ENCODE results near the gene DHX16. TPM values are rescaled to one million over a fixed set of nuclear protein-coding genes. Genes with fewer than 3 reads are reported as not detected.

Gene DHX16
- total and polyA plus RNA-seq, 4 experiments from 2014 or later = 22.0 to 54.6 (median 41.8) TPM

- DNase-seq = no peak
- H3K4me3 Mint-ChIP-seq = no peak overlapping the region
These were observed 31.8 kb downstream of the DHX16 start for GRCh38 chr6:30641048-30641447.

GRCh38 chr6:30640481-30640880, 32.3 kb downstream of the DHX16 start:
- no peak overlapping the region for H3K27ac Mint-ChIP-seq
- no peak for DNase-seq
- Histone ChIP-seq H3K4me3 (ENCODE audit: low read length in 2 of 2) (no peak overlapping the region), H3K27me3 (ENCODE audit: insufficient read depth, low read length) (no peaks in the 10 kb centered on the region), H3K36me3 (ENCODE audit: insufficient read depth, low read length) (no peaks in the 10 kb centered on the region), H3K4me1 (ENCODE audit: insufficient read depth, low read length) (no peaks in the 10 kb centered on the region), H3K27ac (ENCODE audit: low read depth, low read length) (no peak overlapping the region), H3K9me3 (ENCODE audit: control insufficient read depth in 1 of 2, low read length in 2 of 2) (no peaks in the 10 kb centered on the region)
- H3K27me3 Mint-ChIP-seq = no peaks in the 10 kb centered on the region
- intact Hi-C loops (cut with micrococcal nuclease) = no loop called here
- CTCF ChIA-PET (ENCODE audit: partially characterized antibody) = interaction anchor here (1.0 kb wide), 1 partner anchor 86 kb away, joined by 3 read pairs; no protein-coding TSS in a partner anchor
- H3K4me3 Mint-ChIP-seq = no peak overlapping the region
- H3K9me3 Mint-ChIP-seq = no peaks in the 10 kb centered on the region
- H3K4me1 Mint-ChIP-seq = peaks cover 0 to 8% (median 5%) of the 10 kb centered on the region in 4 donors
- POLR2A ChIA-PET (ENCODE audit: partially characterized antibody) = interaction anchor here (1.6 to 3.4 kb wide), 2 partner anchors 14 to 25 kb away, joined by 5 to 14 read pairs; partner anchors contain the start of gene ATAT1
- peaks cover 5 to 9% of the 10 kb centered on the region in 2 donors for H3K36me3 Mint-ChIP-seq

More at GRCh38 chr6:30641048-30641447, 31.8 kb downstream of the DHX16 start:
- no peak overlapping the region for H3K4me3 ChIP-seq (ENCODE audit: low read length in 2 of 2)
- POLR2A ChIA-PET (ENCODE audit: partially characterized antibody) = interaction anchor here (0.6 to 3.4 kb wide), 3 partner anchors 15 to 26 kb away, joined by 3 to 14 read pairs (median 5); partner anchors contain the start of genes ATAT1 and MRPS18B
- no peaks in the 10 kb centered on the region for H3K36me3 ChIP-seq (ENCODE audit: insufficient read depth, low read length)
- Mint-ChIP-seq H3K9me3 (no peaks in the 10 kb centered on the region), H3K4me1 (peaks cover 4 to 12% (median 8%) of the 10 kb centered on the region in 4 donors), H3K27ac (peak overlapping the region in 2 of 7 donors; percentile 42 to 69), H3K27me3 (no peaks in the 10 kb centered on the region), H3K36me3 (peaks cover 4 to 9% of the 10 kb centered on the region in 2 donors)
- no peaks in the 10 kb centered on the region for H3K9me3 ChIP-seq (ENCODE audit: control insufficient read depth in 1 of 2, low read length in 2 of 2)
- intact Hi-C loops (cut with micrococcal nuclease) = no loop called here
- CTCF ChIA-PET (ENCODE audit: partially characterized antibody) = interaction anchor here (1.0 to 1.4 kb wide), 4 partner anchors 15 to 87 kb away, joined by 3 to 6 read pairs (median 4); partner anchors contain the start of genes ATAT1 and DHX16
- H3K27me3 ChIP-seq (ENCODE audit: insufficient read depth, low read length) = no peaks in the 10 kb centered on the region
- no peak overlapping the region for H3K27ac ChIP-seq (ENCODE audit: low read depth, low read length)
- peaks cover 4% of the 10 kb centered on the region for H3K4me1 ChIP-seq (ENCODE audit: insufficient read depth, low read length)

- Histone ChIP-seq H3K9me3 (ENCODE audit: control insufficient read depth in 1 of 2, low read length in 2 of 2) (no peaks in the 10 kb centered on the region), H3K27me3 (ENCODE audit: insufficient read depth, low read length) (no peaks in the 10 kb centered on the region), H3K4me3 (ENCODE audit: low read length in 2 of 2) (no peak overlapping the region), H3K36me3 (ENCODE audit: insufficient read depth, low read length) (peaks cover 8% of the 10 kb centered on the region), H3K4me1 (ENCODE audit: insufficient read depth, low read length) (no peaks in the 10 kb centered on the region), H3K27ac (ENCODE audit: low read depth, low read length) (no peak overlapping the region)
- peak overlapping the region in 1 of 7 donors; percentile 13 for H3K27ac Mint-ChIP-seq
- no peak for DNase-seq
- ChIA-PET CTCF (ENCODE audit: partially characterized antibody) (interaction anchor here (1.1 kb wide), 1 partner anchor 15 kb away, joined by 4 read pairs; no protein-coding TSS in a partner anchor), POLR2A (ENCODE audit: partially characterized antibody) (no interaction called here)
- no peaks in the 10 kb centered on the region for H3K27me3 Mint-ChIP-seq
- no peaks in the 10 kb centered on the region for H3K9me3 Mint-ChIP-seq
- H3K4me3 Mint-ChIP-seq = no peak overlapping the region
- intact Hi-C loops (cut with micrococcal nuclease) = no loop called here
- H3K4me1 Mint-ChIP-seq = peaks cover 0 to 3% (median 2%) of the 10 kb centered on the region in 4 donors
- H3K36me3 Mint-ChIP-seq = peaks cover 15 to 17% of the 10 kb centered on the region in 2 donors
These were observed 37.0 kb downstream of the DHX16 start for GRCh38 chr6:30635834-30636233.

GRCh38 chr6:30626484-30627366, 46.1 kb downstream of the DHX16 start, which contains the start of gene ATAT1:
ATAT1 (plus strand) TSS chr6:30626874.
- H3K36me3 Mint-ChIP-seq = peaks cover 32 to 53% of the 10 kb centered on the region in 2 donors

GRCh38 chr6:30625511-30625910, 47.3 kb downstream of the DHX16 start:
- no peak overlapping the region for H3K4me3 ChIP-seq (ENCODE audit: low read length in 2 of 2)
- Mint-ChIP-seq H3K4me1 (peaks cover 17 to 30% (median 24%) of the 10 kb centered on the region in 4 donors), H3K27ac (peak overlapping the region in 6 of 7 donors; percentile 8 to 99 (median 92)), H3K27me3 (no peaks in the 10 kb centered on the region), H3K4me3 (peak overlapping the region in 2 of 8 donors; percentile 42 to 92), H3K9me3 (no peaks in the 10 kb centered on the region), H3K36me3 (peaks cover 34 to 57% of the 10 kb centered on the region in 2 donors)
- no peaks in the 10 kb centered on the region for H3K27me3 ChIP-seq (ENCODE audit: insufficient read depth, low read length)
- no peak for DNase-seq
- peaks cover 48% of the 10 kb centered on the region for H3K36me3 ChIP-seq (ENCODE audit: insufficient read depth, low read length)
- peak overlapping the region; percentile 89 for H3K27ac ChIP-seq (ENCODE audit: low read depth, low read length)
- peaks cover 14% of the 10 kb centered on the region for H3K4me1 ChIP-seq (ENCODE audit: insufficient read depth, low read length)
- intact Hi-C loops (cut with micrococcal nuclease) = no loop called here
- POLR2A ChIA-PET (ENCODE audit: partially characterized antibody) = interaction anchor here (1.2 to 8.7 kb wide), 5 partner anchors 8 to 92 kb away, joined by 4 to 62 read pairs (median 5); partner anchors contain the start of genes DHX16, MDC1, MRPS18B and PPP1R10
- CTCF ChIA-PET (ENCODE audit: partially characterized antibody) = interaction anchor here (0.8 to 2.5 kb wide), 11 partner anchors 8 to 462 kb away, joined by 3 to 19 read pairs (median 4); partner anchors contain the start of genes DHX16, MRPS18B and PPP1R10
- H3K9me3 ChIP-seq (ENCODE audit: control insufficient read depth in 1 of 2, low read length in 2 of 2) = no peaks in the 10 kb centered on the region

More at GRCh38 chr6:30626484-30627366, 46.1 kb downstream of the DHX16 start, which contains the start of gene ATAT1:
- H3K27ac ChIP-seq (ENCODE audit: low read depth, low read length) = peak within 1 kb of the TSS; percentile 89
- Mint-ChIP-seq H3K27me3 (no peaks in the 10 kb centered on the region), H3K4me3 (peak within 1 kb of the TSS; percentile 91 to 95 (median 92)), H3K9me3 (no peaks in the 10 kb centered on the region), H3K27ac (peak within 1 kb of the TSS; percentile 91 to 99 (median 97)), H3K4me1 (peaks cover 18 to 30% (median 24%) of the 10 kb centered on the region in 4 donors)
- ChIA-PET POLR2A (ENCODE audit: partially characterized antibody) (interaction anchor here (0.7 to 8.7 kb wide), 10 partner anchors 9 to 104 kb away, joined by 4 to 62 read pairs (median 5); partner anchors contain the start of genes ABCF1, C6orf136, DHX16 and MDC1), CTCF (ENCODE audit: partially characterized antibody) (interaction anchor here (0.7 to 2.5 kb wide), 11 partner anchors 9 to 104 kb away, joined by 3 to 19 read pairs (median 4); partner anchors contain the start of genes C6orf136, MRPS18B and PPP1R10)
- peaks cover 40% of the 10 kb centered on the region for H3K36me3 ChIP-seq (ENCODE audit: insufficient read depth, low read length)
- H3K4me1 ChIP-seq (ENCODE audit: insufficient read depth, low read length) = peaks cover 14% of the 10 kb centered on the region
- peak; percentile 85 to 94 (median 86) for DNase-seq
- intact Hi-C loops (cut with micrococcal nuclease) = loop anchor here (1.0 kb wide), 4 partner anchors 9 to 96 kb away; partner anchors contain the start of genes C6orf136, DHX16, MRPS18B and PPP1R10
- no peaks in the 10 kb centered on the region for H3K9me3 ChIP-seq (ENCODE audit: control insufficient read depth in 1 of 2, low read length in 2 of 2)
- H3K4me3 ChIP-seq (ENCODE audit: low read length in 2 of 2) = peak within 1 kb of the TSS; percentile 5 to 78
- H3K27me3 ChIP-seq (ENCODE audit: insufficient read depth, low read length) = no peaks in the 10 kb centered on the region

- no peak for DNase-seq
- ChIA-PET POLR2A (ENCODE audit: partially characterized antibody) (interaction anchor here (1.0 to 2.8 kb wide), 7 partner anchors 14 to 129 kb away, joined by 3 to 20 read pairs (median 12); partner anchors contain the start of gene DHX16), CTCF (ENCODE audit: partially characterized antibody) (interaction anchor here (2.8 kb wide), 1 partner anchor 103 kb away, joined by 24 read pairs; no protein-coding TSS in a partner anchor)
- Mint-ChIP-seq H3K27me3 (peaks cover 0 to 1% of the 10 kb centered on the region in 2 donors), H3K4me1 (peaks cover 5 to 37% (median 14%) of the 10 kb centered on the region in 4 donors), H3K4me3 (peak overlapping the region in 2 of 8 donors; percentile 100), H3K9me3 (peaks cover 0 to 16% (median 2%) of the 10 kb centered on the region in 8 donors), H3K27ac (peak overlapping the region in 5 of 7 donors; percentile 37 to 100 (median 100)), H3K36me3 (peaks cover 50 to 64% of the 10 kb centered on the region in 2 donors)
- peaks cover 52% of the 10 kb centered on the region for H3K36me3 ChIP-seq (ENCODE audit: insufficient read depth, low read length)
- no peaks in the 10 kb centered on the region for H3K27me3 ChIP-seq (ENCODE audit: insufficient read depth, low read length)
- H3K4me1 ChIP-seq (ENCODE audit: insufficient read depth, low read length) = peaks cover 19% of the 10 kb centered on the region
- intact Hi-C loops (cut with micrococcal nuclease) = loop anchor here (5.0 kb wide), 1 partner anchor 552 kb away; the partner anchor contains the start of gene PPP1R11
- no peak overlapping the region for H3K4me3 ChIP-seq (ENCODE audit: low read length in 2 of 2)
- H3K27ac ChIP-seq (ENCODE audit: low read depth, low read length) = peak overlapping the region; percentile 32
- H3K9me3 ChIP-seq (ENCODE audit: control insufficient read depth in 1 of 2, low read length in 2 of 2) = no peaks in the 10 kb centered on the region
These were observed 53.2 kb downstream of the DHX16 start for GRCh38 chr6:30619561-30619960.

Measured in CD4-positive, alpha-beta memory T cell (primary cell).